DOHH2 (cell line): Measurements from ENCODE around the gene PTPN12.

Source experiments
- H3F3A ChIP-seq: fragments of 200-600 bp; sonication (generic), shearing (Covaris generic); 2 replicates; pipeline ENCODE4 v1.6.0; 2016; ENCODE audit warnings: antibody characterized with exemption, mild to moderate bottlenecking; ENCODE audit not compliant: control insufficient read depth, insufficient read depth
- H3K27ac ChIP-seq: fragments of 200-600 bp; sonication (generic); 2 replicates; pipeline ENCODE4 v1.5.1; 2014; ENCODE audit warnings: low read depth, mild to moderate bottlenecking, low read length, moderate library complexity
- H3K27me3 ChIP-seq: fragments of 200-600 bp; sonication (generic); 2 replicates; pipeline ENCODE4 v1.6.1; 2014; ENCODE audit warnings: mild to moderate bottlenecking, low read length, mixed read lengths; ENCODE audit not compliant: control insufficient read depth
- H3K36me3 ChIP-seq: fragments of 200-600 bp; sonication (generic); 2 replicates; pipeline ENCODE4 v1.6.1; 2014; ENCODE audit warnings: mild to moderate bottlenecking, low read length, moderate library complexity, mixed read lengths; ENCODE audit not compliant: control insufficient read depth
- H3K4me1 ChIP-seq: fragments of 200-600 bp; sonication (generic); 2 replicates; pipeline ENCODE4 v1.6.1; 2014; ENCODE audit warnings: mild to moderate bottlenecking, low read length, mixed read lengths; ENCODE audit not compliant: control insufficient read depth
- H3K4me2 ChIP-seq: fragments of 200-600 bp; sonication (generic); 2 replicates; pipeline ENCODE4 v1.6.0; 2014; ENCODE audit warnings: mild to moderate bottlenecking, low read length, moderate library complexity
- H3K4me3 ChIP-seq: fragments of 200-600 bp; sonication (generic); 2 replicates; pipeline ENCODE4 v1.5.1; 2014; ENCODE audit warnings: mild to moderate bottlenecking, low read length, mixed read lengths
- H3K79me2 ChIP-seq: fragments of 200-600 bp; sonication (generic); 2 replicates; pipeline ENCODE4 v1.6.1; 2014; ENCODE audit warnings: mild to moderate bottlenecking, low read length, mixed read lengths; ENCODE audit not compliant: control insufficient read depth
- H3K9me2 ChIP-seq: fragments of 200-600 bp; sonication (generic); replicated peaks from 2 replicates; pipeline ENCODE4 v1.6.1; 2014; ENCODE audit warnings: mild to moderate bottlenecking, low read length, mixed read lengths; ENCODE audit not compliant: control insufficient read depth
- H3K9me3 ChIP-seq: fragments of 200-600 bp; sonication (generic); 2 replicates; pipeline ENCODE4 v1.6.1; 2014; ENCODE audit warnings: antibody characterized with exemption, low read length, mixed read lengths; ENCODE audit not compliant: control insufficient read depth, insufficient read depth
- H4K20me1 ChIP-seq: fragments of 200-600 bp; sonication (generic); 2 replicates; pipeline ENCODE4 v1.6.0; 2014; ENCODE audit warnings: low read depth, mild to moderate bottlenecking, antibody characterized with exemption, low read length, moderate library complexity; ENCODE audit not compliant: control insufficient read depth, insufficient read depth
- EZH2phosphoT487 ChIP-seq: fragments of 200-600 bp; sonication (generic); IDR thresholded peaks from 2 replicates; pipeline ENCODE4 v1.6.1; 2017; ENCODE audit warnings: borderline replicate concordance, mild to moderate bottlenecking, antibody characterized with exemption, low read length, moderate library complexity, mixed read lengths
- TF ChIP-seq, protein P1 (sequence below): fragments of 200-600 bp; sonication (generic); IDR thresholded peaks from one replicate; pipeline ENCODE4 v1.5.1; 2014; ENCODE audit warnings: antibody characterized with exemption, mild to moderate bottlenecking, low read depth, low read length; ENCODE audit not compliant: poor library complexity, severe bottlenecking

Gene PTPN12

DNA sequence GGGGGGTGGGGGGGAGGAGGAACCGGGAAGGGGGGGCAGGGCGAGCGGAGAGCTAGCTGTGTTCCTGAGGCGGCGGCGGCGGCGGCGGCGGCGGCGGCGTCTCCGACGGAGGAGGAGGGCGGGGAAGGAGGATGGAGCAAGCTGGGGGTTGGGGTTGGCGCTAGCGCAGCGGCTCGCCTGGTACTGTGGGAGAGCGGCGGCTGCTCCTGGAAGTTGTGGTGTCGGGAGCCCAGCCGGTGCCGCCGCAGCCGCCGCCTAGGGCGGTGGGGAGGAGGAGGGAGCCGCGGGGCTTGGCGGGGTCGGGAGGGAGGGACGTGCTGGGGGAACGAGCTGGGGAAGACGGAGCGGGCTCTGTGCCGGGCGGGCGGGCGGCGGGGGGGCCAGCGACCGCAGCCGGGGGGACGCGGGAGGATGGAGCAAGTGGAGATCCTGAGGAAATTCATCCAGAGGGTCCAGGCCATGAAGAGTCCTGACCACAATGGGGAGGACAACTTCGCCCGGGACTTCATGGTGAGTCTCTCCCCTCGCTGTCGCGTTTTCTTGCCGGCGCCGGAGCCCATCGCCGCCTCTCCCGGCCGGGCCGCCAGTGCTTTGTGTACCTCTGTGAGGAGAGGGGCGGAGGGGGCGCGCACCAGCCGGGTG lies at the start of gene PTPN12:
TSS of gene PTPN12 (plus strand) at position 160 of the 642 bp plus-strand sequence. CDS start at position 412, 252 bp downstream.
- TF ChIP-seq EZH2phosphoT487, result no peak
- TF ChIP-seq, protein P1, sequence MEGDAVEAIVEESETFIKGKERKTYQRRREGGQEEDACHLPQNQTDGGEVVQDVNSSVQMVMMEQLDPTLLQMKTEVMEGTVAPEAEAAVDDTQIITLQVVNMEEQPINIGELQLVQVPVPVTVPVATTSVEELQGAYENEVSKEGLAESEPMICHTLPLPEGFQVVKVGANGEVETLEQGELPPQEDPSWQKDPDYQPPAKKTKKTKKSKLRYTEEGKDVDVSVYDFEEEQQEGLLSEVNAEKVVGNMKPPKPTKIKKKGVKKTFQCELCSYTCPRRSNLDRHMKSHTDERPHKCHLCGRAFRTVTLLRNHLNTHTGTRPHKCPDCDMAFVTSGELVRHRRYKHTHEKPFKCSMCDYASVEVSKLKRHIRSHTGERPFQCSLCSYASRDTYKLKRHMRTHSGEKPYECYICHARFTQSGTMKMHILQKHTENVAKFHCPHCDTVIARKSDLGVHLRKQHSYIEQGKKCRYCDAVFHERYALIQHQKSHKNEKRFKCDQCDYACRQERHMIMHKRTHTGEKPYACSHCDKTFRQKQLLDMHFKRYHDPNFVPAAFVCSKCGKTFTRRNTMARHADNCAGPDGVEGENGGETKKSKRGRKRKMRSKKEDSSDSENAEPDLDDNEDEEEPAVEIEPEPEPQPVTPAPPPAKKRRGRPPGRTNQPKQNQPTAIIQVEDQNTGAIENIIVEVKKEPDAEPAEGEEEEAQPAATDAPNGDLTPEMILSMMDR, result no peak
- no peaks in the 10 kb centered on the region for H3K9me2 ChIP-seq
- H3K4me1 ChIP-seq, result peaks cover 10% of the 10 kb centered on the region
- no peaks in the 10 kb centered on the region for H3K9me3 ChIP-seq
- H3K27me3 ChIP-seq, result peaks cover 17% of the 10 kb centered on the region
- no peak within 1 kb of the TSS for H3K27ac ChIP-seq
- H3F3A ChIP-seq, result peaks cover 10% of the 10 kb centered on the region
- H3K4me2 ChIP-seq, result peak within 1 kb of the TSS; percentile 95
- peak within 1 kb of the TSS; percentile 85 for H3K4me3 ChIP-seq
- peaks cover 3% of the 10 kb centered on the region; the same call in 1 of the 2 replicates for H4K20me1 ChIP-seq
- H3K79me2 ChIP-seq, result peaks cover 6% of the 10 kb centered on the region
- H3K36me3 ChIP-seq, result no peaks in the 10 kb centered on the region

DNA sequence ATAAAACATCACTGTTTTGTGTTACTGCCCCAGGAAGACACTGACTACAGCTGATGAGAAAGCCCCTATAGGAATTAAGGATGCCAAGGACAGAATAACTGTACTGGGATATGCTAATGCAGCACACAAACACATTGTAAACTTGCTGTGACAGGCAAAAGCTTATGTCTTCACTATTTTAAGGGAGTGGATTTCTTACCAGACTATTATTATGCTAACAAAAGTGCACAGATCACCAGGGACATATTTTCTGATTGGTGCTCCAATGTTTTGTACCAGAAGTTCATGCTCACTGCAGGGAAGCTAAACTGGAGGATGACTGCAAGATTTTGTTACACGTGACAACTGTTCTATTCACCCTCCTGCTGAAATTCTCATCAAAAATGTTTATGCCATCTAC lies 48.1 kb upstream of the PTPN12 start:
- H3K4me1 ChIP-seq, result no peaks in the 10 kb centered on the region
- H3F3A ChIP-seq, result no peaks in the 10 kb centered on the region
- TF ChIP-seq, protein P1, result no peak
- no peak for TF ChIP-seq EZH2phosphoT487
- no peaks in the 10 kb centered on the region for H3K27me3 ChIP-seq
- H3K79me2 ChIP-seq, result no peaks in the 10 kb centered on the region
- H3K36me3 ChIP-seq, result no peaks in the 10 kb centered on the region
- no peak overlapping the region for H3K4me2 ChIP-seq
- no peak overlapping the region for H3K27ac ChIP-seq
- no peaks in the 10 kb centered on the region for H4K20me1 ChIP-seq
- no peak overlapping the region for H3K4me3 ChIP-seq
- H3K9me2 ChIP-seq, result no peaks in the 10 kb centered on the region
- peaks cover 3% of the 10 kb centered on the region; the same call in 1 of the 2 replicates for H3K9me3 ChIP-seq

DNA sequence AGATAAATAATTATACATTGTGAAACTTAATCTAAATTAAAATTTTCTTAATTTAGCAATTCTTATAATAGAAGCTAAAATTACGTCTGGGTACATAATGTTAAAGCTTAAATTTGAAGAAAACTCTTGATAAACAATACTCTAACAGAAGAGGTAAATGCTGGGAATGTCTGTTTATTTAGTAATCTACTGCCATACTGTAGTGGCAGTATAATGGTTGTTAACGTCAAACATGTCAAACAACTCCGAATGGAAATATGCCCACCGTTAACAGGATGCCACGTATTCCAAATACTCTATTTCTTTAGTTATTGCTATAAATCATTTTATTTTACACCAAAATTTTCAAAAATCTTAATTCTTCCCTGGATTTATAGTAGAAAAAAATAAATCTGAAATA lies 40.0 kb upstream of the PTPN12 start:
- H3K9me3 ChIP-seq, result peaks cover 10% of the 10 kb centered on the region; the same call in 1 of the 2 replicates
- H3K4me3 ChIP-seq, result no peak overlapping the region
- H3K27me3 ChIP-seq, result no peaks in the 10 kb centered on the region
- H3K4me1 ChIP-seq, result no peaks in the 10 kb centered on the region
- H3K9me2 ChIP-seq, result no peaks in the 10 kb centered on the region
- H3K79me2 ChIP-seq, result no peaks in the 10 kb centered on the region
- H3F3A ChIP-seq, result no peaks in the 10 kb centered on the region
- H4K20me1 ChIP-seq, result no peaks in the 10 kb centered on the region
- H3K27ac ChIP-seq, result no peak overlapping the region
- no peak overlapping the region for H3K4me2 ChIP-seq
- H3K36me3 ChIP-seq, result no peaks in the 10 kb centered on the region
- TF ChIP-seq, protein P1, result no peak
- TF ChIP-seq EZH2phosphoT487, result no peak
